ENCODE results near the gene L1CAM.

The L1CAM gene

DNA sequence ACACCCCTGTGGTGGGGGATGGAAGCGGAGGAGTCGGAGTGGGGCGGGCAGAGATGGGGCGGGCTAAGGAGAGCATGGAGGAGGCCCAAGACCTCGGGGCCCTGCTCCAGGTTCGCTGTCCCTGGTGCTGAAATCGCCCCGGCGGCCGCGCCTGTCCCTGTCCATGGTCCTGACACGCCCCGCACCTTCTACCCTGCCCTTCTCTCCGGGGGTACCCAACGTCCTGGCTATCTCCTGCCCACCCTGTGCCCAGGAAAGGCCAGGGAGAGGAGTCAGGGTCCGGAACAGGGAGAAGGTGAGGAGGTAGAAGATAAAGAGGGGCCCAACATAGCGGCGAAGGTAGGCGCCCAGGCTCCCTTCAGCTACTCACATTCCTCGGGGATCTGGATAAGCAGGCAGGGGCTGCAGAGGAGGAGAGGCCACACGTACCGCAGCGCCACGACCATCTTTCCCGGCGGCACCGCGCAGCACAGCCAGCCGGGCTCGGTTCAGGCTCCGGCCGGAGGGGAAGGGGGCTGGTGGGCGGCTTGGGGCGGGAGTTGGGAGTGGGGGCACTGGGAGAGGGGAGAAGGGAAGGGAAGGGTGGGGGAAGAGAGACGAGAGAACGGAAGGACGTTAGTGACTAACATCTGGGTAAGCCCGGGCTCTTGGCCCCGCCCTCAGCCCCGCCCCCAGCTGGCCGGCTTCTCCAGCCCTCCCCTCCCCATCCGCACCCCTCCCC, 10.4 kb downstream of the L1CAM start:
- no peak for DNase-seq

- no peak for DNase-seq
Measured at GRCh38 chrX:153874366-153875125, 11.4 kb downstream of the L1CAM start.

DNA sequence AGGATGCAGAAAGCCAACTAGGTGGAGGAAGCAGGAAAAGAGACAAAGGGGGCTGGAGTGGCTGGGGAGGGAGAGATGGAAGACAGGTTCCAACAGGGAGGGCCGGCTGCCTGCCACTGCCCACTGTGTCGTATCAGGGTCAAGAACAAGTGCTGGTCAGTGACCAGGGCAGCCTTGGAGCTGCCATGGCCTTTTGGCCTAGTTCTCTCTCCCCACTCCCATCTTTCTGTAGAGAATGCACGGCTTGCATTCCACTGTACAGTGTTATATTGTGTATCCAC, 11.9 kb downstream of the L1CAM start:
- DNase-seq = no peak

GRCh38 chrX:153873282-153874084, 12.5 kb downstream of the L1CAM start:
- DNase-seq = no peak

- no peak for DNase-seq
Measured at GRCh38 chrX:153871946-153872878, 13.8 kb downstream of the L1CAM start.

- DNase-seq = no peak
Measured at GRCh38 chrX:153871451-153871850, 14.5 kb downstream of the L1CAM start.

DNA sequence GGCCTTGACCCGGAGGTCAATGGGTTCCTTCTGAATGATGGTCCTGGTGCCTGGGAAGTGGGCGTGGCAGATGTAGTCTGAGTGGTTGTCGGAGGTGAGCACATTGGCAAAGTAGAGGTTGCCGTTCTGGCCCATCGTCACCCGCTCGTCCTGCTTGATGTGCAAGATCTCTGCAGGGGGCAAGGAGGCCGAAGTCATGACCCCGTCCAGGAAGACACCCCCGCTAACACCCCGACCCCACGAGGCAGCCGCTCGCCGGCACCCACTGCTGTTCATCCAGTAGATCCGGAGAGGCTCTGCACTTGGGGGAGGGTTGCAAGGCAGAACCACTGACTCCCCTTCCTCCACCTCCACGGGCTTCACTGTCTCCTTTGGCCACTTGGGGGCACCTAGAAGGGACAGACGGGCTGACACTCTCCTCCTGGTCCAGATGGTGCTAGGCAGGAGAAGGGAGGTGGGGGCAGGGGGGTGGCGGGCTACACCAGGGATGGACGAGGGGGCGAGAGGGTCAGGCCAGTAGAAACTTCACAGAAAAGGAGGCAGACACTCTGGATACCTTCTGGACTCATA, 15.1 kb downstream of the L1CAM start:
- DNase-seq = no peak

DNA sequence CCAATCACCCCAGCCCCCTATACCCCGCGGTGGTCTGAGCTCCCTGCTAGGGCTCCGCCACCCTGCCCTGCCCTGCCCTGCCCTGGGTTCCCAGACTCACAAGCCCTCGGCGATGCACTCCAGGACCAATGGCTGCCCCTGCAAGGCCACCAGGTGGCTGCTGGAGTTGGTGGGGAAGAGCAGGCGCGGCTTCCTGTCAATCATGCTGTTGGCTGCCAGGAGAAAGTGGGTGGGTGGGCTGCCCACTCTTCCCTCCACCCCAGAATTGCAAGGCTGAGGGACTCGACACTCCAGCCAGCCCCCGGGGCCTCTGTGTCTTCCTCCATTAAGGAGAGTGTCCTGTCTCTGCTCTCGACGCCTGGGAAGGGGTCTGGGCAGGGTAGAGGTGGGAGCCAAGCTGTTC, 15.7 kb downstream of the L1CAM start:
- DNase-seq = no peak

DNA sequence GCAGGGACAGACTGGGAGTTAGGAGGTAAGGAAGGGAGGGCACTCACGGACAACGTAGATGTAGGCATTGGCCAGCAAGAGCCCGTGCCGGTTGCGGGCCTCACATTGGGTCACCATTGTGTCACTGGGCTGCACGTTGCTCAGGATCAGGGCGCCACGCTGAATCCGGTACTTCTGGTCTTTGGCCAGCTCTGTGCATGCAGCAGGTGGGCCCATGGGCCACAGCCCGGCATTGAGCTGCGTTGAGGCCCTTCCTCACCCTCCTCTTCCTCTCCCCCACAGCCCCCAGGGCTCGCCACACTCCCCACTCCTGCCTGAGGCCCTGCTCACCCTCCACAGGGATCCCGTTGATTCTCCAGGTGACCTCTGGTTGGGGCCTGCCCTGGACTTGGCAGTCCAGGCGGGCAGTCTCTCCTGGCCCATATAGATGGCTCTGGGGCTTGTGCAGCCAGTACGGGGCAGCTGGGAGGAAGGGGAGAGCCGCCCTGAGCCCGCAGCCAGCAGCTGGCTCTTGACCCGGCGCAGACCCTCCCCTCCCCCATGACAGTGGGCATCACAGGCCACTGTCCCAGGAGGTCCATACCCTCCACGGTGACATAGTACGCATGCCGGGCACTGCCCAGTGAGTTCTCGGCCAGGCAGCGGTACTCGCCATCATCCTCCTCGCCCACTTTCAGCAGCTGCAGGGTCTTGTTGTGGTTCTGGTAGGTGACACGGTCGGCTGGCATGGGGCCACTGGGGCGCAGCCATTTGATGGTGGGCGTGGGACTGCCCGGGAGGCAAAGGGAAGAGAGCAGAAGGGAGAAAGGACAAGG, 16.3 kb downstream of the L1CAM start:
- no peak for DNase-seq

DNA sequence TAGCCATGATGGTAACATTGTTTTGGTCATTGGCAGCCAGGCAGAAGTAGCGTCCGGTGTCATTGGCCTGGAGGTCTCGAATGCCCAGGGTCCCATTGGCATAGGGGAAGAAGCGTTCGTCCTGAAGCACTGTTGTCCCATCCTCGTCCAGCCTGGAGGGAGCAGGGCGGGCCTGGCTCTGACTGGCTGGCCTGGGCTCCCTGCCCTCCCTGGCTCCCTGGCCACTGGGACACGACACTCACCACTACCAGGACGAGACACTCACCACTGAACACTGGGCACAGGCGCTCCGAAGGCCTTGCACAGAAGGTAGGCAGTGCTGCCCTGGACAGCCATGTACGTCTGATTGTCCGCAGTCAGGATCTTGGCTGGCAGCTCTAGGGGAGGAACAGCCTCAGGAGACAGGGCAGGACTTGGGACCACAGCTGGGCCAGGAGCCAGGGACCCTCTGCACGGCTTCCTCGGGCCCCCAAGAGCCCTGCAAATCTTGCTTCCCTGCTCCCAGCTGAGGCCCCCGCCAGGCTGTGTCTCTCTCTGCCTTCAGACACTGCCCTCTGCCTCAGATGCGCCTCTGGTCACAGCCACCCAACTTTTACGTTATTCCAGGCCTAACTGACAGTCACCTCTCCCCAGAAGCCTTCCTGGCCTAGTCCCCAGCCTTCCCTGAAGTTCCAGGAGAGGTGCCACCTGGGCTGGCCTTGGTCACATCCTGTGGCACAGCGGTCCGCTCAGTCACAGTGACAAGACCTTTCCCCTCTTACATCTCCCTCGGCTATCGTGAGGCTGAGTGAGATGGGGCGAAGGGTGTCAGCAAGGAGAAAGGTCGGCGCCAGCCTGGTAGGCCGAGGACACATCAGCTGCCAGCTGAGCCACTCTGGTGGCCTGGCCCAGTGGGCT, 17.1 kb downstream of the L1CAM start:
- DNase-seq = no peak

- DNase-seq = no peak
Measured at GRCh38 chrX:153867671-153868070, 18.3 kb downstream of the L1CAM start.

- DNase-seq = no peak
Measured at GRCh38 chrX:153867139-153867538, 18.8 kb downstream of the L1CAM start.

- no peak for DNase-seq
Measured at GRCh38 chrX:153866302-153867019, 19.5 kb downstream of the L1CAM start.

- no peak for DNase-seq
Measured at GRCh38 chrX:153865685-153866084, 20.3 kb downstream of the L1CAM start.

DNA sequence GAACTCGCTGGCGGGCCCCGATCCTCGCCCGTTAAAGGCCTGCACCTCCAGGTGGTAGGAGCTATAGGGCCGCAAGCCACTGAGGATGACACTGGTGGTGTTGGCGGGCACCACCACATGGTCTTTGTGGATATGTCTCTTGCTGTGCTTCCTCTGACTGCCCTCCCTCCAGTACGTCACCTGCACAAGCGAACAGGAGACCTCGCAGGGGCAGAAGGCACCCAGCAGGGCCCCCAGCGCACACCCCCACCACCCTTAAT, 20.7 kb downstream of the L1CAM start:
- DNase-seq = no peak

- no peak for DNase-seq
Measured at GRCh38 chrX:153864561-153865320, 21.2 kb downstream of the L1CAM start.

DNA sequence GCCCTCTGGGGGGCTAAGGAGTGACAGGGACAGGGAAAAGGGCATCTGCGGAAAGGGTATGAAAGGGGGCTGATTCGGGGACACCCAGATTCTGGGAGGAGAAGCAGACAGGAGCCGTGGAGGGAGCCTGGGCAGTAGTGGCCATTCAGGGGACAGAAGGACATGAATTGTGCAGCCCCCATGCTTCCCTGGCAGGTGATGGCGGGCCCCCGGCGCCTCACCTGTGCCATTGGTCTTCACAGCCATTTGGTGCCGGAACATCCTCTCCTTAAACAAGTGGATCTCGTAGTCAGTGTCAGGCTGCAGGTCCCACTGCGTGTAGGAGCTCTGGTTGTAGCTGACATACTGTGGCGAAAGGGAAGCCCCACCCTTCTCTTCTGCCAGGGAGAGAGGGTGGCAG, 21.9 kb downstream of the L1CAM start:
- no peak for DNase-seq

DNA sequence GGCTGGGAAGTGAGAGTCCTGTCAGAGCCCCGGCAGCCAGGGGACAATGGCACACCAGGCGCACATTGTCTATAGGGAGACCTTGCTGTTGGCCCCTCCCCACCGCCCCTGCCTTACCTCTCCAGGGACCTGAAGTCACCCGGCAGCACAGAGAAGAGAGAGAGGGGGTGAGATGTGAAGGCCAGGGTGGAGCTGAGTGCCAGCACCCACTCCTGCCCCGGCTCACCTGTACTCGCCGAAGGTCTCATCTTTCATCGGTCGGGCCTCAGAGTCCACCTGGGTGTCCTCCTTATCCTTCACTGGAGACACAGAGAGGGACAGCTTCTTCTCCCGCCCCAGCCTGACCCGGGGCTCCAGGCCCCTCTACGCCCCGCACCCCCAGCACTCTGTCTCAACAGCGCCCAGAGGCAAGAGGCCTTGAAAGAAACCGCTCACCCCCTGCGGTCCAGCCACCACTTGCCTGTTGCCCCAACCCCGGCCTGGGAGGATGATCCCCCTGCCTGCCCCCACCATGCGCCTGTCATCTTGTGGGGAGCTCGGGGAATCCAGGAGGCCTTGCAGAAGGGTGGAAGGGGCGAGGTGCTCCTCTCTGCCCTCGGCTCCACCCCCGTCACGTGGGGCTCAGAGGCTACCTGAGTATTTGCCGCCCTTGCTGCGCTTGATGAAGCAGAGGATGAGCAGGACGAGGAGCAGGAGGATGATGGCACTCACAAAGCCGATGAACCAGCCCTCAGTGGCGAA, 22.6 kb downstream of the L1CAM start:
- no peak for DNase-seq
